Jurkat, Clone E6-1 (cell line): ENCODE results near the gene CACNA1C.

Source experiments
- DNase-seq: peaks from one replicate; pipeline ENCODE4 v3.0.0-alpha.2; 2011; ENCODE audit warnings: low read depth, low spot score
- H3K4me3 ChIP-seq: 2 replicates; pipeline ENCODE4 v1.5.1; 2011; ENCODE audit warnings: mild to moderate bottlenecking, low read length, control low read depth, moderate library complexity

The CACNA1C gene

DNA sequence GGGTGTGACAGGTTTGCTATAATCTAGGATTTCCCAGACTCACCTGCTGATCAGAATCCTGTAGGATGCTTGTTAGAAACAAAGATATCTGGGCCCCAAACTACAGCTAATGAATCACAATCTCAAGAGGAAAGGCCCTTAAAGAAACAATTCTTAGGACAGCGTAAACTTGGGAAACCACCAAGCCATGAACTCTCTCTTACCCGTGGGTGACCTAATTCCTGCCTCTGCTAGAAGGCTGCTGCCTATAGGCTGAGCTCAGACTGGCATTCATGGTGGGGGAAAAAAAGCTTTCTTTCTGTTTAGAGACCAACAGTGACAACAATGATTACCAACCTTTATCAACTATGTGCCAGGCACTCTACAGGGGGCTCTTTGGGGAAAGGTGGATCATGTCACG, 528.0 kb downstream of the CACNA1C start:
- no peak overlapping the region for H3K4me3 ChIP-seq
- no peak for DNase-seq

DNA sequence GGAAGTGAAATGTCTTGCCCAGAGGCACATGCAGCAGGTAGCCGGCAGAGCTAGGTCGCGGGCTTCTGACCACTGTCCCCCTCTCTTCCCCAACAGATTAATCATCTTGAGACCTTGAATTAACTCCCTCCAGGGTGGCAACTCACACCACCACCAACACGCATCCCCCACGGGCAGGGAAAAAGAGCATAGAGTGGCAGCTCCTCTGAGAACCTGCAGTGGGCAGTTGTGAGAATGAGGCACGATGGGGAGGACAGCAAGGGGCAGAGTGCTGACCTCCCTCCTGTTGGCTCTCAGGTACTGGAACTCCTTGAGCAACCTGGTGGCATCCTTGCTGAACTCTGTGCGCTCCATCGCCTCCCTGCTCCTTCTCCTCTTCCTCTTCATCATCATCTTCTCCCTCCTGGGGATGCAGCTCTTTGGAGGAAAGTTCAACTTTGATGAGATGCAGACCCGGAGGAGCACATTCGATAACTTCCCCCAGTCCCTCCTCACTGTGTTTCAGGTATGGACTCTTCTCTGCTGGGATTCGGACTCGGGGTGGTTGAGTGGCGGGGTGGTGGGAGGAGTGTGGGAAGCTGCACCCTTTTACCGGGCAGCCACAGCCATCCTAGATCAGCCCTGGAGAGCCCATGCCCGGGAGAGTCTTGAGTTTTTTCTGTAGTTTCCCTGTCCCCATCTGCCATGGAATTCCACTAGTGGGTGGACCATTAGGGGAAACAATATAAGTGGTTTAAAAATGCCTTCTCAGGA, 528.7 kb downstream of the CACNA1C start:
- H3K4me3 ChIP-seq, result no peak overlapping the region
- no peak for DNase-seq

DNA sequence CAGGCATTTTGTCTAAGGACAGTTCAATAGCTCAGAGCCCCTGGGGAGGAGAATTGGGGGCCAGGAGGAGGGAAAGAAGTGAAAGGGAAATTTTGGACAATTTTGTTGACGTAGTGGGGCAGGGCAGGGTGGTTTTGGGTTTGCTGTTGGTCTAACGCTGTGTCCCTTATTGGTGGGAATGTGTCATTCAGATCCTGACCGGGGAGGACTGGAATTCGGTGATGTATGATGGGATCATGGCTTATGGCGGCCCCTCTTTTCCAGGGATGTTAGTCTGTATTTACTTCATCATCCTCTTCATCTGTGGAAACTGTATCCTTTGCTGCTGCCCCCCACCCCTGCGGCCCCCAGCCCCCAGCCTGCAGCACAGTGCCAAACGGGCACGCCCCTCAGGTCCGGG, 529.8 kb downstream of the CACNA1C start:
- no peak overlapping the region for H3K4me3 ChIP-seq
- DNase-seq, result no peak

GRCh38 chr12:2583091-2583497, 530.3 kb downstream of the CACNA1C start:
- peak; percentile 12 for DNase-seq

DNA sequence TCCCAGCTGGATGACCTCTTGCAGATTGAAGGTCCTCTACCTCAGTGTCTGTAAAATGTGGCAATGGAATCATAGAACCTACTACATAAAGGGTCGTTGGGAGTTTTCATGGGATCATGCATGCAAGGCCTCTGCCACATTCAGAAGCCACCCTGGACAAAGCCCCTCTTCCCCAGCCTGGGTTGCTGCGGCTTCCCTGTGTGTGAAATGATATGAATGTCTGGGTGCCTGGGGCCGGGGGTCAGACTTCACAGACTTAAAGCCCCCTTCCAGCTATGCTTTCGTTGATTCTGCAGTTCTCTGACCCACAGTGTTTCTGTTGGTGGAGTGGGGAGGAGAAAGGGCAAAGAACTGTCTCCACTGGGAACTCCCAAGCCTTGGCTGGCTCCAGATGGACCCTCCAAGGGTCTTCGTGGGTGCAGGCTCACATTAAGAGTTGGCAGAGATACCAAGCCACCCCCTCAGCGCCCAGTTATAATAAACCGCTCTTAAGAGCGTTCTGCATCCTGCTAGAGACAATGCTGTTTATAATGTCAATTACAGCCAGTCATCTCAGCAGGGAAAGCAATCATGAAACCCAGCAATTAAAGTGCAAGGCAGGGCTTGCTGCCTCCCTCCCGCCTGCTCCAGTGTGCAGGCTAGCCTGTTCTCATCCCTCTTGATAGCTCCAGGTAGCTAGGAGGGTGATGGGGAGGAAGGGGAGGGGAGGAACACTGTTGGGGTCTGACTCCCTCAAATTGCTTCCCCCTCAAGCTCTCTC, 531.0 kb downstream of the CACNA1C start:
- no peak for DNase-seq
- H3K4me3 ChIP-seq, result no peak overlapping the region

More at GRCh38 chr12:2583091-2583497, 530.3 kb downstream of the CACNA1C start:
- no peak overlapping the region for H3K4me3 ChIP-seq

DNA sequence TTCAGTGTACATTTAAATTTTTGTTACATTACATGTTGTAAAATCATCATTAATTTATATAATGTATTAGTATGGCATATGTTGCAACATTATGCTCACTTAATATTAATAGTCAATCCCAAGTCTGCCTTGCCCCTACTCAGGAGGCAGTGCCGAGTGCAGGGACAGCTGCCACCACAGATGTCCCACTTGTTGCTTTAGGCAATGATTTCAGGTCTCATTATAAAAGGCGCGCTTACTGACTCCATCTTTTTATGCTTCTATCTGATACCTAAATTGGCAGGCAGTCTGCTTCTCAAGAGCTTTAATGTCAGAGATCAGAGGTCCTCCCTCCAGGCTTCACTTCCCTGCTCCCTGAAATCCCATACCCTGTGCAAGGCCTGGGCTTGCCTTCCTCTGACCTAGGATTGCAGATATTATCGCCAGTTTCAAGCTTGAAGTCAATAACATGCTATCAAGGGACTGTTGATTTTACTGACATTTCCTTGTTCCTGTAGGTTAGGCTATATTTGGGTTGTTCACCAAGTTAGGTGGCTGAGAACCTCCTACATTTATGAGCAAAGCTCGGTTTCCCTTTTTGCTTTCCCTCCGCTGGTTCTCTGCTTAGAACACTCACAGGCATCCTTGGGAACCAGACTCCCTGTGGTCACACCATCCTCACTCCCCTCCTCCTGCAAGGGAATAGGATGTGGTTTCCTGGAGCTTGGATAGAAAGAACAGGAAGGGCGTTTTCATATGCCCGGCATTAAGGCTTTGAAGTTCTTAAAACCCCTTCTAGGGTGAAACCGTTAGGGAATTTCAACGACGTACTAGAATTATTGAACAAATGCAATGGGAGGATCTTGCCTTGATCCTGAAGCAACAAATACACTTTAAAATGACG, 533.6 kb downstream of the CACNA1C start:
- no peak overlapping the region for H3K4me3 ChIP-seq
- DNase-seq, result no peak

DNA sequence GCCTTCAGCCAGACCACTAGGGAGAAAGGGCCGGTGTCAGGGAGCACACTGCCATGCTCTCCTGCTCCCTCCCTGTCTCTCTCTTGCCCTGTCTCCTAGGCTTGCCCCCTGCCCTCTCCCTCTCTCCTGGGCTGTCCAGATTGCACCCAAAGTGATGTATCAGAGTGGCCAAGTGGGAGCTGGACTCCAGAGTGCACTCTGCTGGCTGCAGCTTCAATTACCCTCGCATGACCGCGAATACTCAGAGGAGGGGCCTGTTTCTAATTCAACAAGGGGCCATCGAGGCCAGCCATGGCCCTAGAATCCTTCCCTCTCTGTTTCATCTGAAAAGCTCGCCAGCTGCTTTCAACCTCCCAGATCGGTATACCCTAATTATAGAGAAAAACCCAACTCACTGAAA, 535.6 kb downstream of the CACNA1C start:
- DNase-seq, result no peak
- H3K4me3 ChIP-seq, result no peak overlapping the region

GRCh38 chr12:2589381-2589780, 536.6 kb downstream of the CACNA1C start:
- DNase-seq, result no peak
- no peak overlapping the region for H3K4me3 ChIP-seq

DNA sequence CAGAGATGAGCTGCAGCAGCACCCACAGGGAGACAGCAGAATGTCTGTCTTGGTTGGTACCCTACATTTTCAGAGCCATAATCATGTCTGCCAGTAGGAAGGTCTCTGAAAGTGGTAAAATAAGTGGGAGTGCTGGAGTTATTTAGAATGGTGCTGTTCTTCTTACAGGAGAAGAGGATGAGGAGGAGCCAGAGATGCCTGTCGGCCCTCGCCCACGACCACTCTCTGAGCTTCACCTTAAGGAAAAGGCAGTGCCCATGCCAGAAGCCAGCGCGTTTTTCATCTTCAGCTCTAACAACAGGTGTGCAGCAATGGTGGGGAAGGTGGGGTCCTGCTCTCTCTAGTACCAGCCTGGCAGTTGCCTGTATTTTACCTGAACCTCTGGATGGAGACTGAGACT, 540.3 kb downstream of the CACNA1C start:
- no peak for DNase-seq
- no peak overlapping the region for H3K4me3 ChIP-seq

GRCh38 chr12:2596441-2596840, 543.7 kb downstream of the CACNA1C start:
- no peak for DNase-seq

GRCh38 chr12:2605301-2605700, 552.5 kb downstream of the CACNA1C start:
- DNase-seq, result no peak
- H3K4me3 ChIP-seq, result no peak overlapping the region

More at GRCh38 chr12:2596441-2596840, 543.7 kb downstream of the CACNA1C start:
- H3K4me3 ChIP-seq, result no peak overlapping the region

- DNase-seq, result no peak
- no peak overlapping the region for H3K4me3 ChIP-seq
These were observed 553.6 kb downstream of the CACNA1C start for GRCh38 chr12:2606186-2606910.

- no peak for DNase-seq
- H3K4me3 ChIP-seq, result no peak overlapping the region
These were observed 555.3 kb downstream of the CACNA1C start for GRCh38 chr12:2607881-2608607.

- DNase-seq, result no peak
- no peak overlapping the region for H3K4me3 ChIP-seq
These were observed 555.8 kb downstream of the CACNA1C start for GRCh38 chr12:2608608-2608945.

DNA sequence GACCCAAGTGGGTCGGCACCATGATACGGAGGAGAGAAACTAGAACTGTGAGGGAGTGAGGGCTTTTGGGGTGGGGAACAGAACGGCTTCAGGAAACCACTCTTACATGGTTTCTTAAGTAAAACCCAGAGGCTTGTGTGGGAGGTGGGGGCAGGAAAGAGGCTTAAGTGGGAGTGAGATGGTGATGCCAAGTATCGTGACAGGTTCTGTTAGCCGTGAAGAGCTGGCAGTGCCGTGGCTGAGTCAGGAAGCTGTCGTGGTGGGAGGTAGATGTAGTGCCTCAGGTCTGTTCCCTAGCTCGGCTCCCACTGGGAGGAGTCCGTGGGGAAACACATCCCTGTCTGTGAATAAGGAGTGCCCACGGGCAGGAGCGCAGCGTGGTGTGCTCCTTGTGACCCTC, 556.2 kb downstream of the CACNA1C start:
- no peak for DNase-seq

GRCh38 chr12:2610358-2610757, 557.6 kb downstream of the CACNA1C start:
- no peak for DNase-seq
- H3K4me3 ChIP-seq, result no peak overlapping the region

More for the DNA sequence above, 556.2 kb downstream of the CACNA1C start:
- H3K4me3 ChIP-seq, result no peak overlapping the region

DNA sequence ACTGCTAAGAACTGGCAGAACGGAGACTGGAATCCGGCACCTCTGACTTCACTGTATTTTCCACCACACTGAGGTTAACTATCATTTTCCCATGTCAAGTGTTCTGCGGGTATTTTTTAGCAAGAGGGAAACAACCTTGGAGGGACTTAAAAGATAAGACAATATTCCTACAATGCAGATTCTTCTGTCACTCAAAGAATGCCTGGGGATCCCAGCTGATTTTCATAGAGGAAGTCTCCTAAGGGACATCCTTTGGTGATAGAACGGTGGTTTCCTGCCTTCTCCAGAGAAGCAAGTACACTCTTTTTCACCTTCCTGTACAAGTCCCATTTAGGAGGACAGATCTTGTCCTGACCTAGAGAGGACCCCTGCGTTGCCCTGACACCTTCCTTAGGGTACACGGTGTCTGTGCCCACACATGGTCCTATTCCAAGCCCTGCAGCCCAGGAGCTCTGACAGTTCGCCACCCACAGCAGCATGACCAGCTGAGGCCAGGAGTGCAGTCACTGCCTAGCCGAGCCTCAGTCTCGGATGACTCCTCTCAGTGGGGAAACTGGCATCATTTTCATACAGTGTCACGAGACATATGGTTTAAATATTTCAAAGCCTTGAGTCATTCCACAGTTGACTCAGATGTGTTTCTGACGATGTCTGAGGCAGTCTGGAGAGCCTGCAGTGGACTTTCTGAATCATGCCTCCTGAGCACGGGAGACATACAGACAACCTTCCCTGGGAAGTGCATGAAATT, 560.7 kb downstream of the CACNA1C start:
- H3K4me3 ChIP-seq, result no peak overlapping the region
- DNase-seq, result no peak

DNA sequence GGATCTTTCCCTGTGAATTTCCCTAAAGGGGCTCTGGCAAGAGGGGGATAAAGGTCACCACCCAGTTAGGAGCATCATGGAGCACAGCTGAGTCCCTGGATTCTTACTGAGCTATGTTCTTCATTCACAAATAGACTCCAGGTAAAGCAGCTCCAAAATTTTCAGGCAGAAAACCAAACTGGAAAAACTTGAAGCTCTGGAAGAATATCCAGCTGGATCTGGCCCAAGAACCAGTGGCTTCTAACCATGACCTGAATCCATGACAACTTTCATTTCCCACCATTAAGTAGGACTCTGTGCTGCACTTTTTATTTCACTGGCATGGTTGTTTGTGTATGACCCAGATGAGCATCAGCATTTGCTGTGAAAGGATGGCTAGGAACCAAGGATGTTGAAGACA, 561.6 kb downstream of the CACNA1C start:
- no peak overlapping the region for H3K4me3 ChIP-seq
- no peak for DNase-seq
